Central memory CD4-positive, alpha-beta T cell (primary cell): ENCODE results near the gene NXF1.
"Not testable (repeated sequence)": the region's sequence is repeated elsewhere in the genome, so short reads cannot be mapped to it uniquely, and the experiment has no call there.

Experiments used
- DNase-seq: peaks from one replicate; pipeline ENCODE4 v3.0.0; 2022

The NXF1 gene

DNA sequence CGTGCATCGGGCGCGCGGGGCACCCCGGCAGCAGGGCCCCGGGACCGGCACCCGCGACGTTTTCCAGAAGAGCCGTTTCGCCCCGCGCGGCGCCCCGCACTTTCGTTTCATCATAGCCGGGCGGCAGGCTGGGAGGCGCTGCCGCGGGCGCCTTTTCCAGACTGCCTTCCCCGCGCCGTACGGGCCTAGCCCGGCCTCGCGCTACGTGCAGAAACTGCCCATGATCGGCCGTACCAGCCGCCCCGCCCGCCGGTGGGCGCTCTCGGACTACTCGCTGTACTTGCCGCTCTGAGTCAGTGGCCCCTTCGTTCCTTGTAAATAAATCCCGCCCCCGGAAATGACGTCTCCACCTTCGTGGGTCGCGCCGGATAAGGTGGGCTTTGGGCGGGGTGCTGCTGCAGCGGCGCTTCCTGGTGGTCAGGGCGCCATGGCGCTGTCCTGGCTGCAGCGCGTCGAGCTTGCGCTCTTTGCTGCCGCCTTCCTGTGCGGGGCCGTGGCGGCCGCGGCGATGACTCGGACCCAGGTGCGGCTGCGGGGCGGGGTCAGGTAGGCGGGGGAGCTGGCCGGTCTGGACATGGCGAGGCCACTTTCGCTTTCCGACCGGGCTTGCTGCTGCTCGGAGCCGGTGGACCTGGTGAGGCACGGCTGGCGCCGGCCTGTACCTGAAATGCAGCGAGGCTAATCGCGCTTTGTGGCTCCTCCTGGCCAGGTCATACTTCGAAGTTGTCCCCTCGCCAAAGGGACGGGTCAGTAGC lies 18.1 kb downstream of the NXF1 start, which contains the start of gene TMEM179B:
Gene TMEM179B (plus strand): TSS at position 398 of the 755 bp plus-strand sequence. CDS start 30 bp downstream, at position 428.
- DNase-seq, result peak; percentile 95

DNA sequence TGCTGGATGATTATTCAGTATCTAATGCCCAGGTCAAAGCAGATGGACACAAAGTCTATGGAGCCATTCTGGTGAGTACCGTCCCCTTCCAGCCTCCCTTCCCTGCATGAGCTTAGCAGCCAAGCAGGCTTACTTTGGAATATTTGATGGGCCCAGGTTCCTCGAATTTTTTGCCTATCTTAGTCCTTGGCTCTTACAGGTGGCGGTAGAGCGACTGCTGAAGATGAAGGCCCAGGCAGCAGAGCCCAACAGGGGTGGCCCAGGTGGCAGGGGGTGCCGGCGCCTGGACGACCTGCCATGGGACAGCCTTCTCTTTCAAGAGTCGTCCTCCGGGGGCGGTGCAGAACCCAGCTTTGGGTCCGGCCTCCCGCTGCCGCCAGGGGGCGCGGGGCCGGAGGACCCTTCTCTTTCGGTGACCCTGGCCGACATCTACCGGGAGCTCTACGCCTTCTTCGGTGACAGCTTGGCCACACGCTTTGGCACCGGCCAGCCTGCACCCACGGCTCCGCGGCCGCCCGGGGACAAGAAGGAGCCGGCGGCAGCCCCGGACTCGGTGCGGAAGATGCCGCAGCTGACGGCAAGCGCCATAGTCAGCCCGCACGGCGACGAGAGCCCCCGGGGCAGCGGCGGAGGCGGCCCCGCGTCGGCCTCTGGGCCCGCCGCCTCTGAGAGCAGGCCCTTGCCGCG lies 18.8 kb downstream of the NXF1 start:
- DNase-seq, result peak; percentile 83

DNA sequence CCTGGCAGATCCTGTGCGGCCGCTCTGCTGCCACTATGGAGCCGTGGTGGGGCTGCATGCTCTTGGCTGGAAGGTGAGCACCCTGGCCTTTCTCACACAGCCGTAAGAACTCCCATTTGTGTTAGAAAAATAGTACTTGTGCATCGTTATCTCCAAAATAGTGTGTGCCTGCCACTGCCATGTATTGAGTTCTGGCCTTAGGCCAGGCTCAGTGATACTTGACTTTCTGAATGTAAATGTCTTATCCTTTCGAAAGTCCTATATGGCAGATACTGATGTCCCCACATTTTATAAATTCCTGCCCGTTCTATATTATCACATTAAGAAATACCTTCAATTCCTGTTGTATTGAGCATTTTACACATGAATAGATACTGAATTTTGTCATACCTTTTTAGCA lies 22.5 kb downstream of the NXF1 start:
- no peak for DNase-seq

DNA sequence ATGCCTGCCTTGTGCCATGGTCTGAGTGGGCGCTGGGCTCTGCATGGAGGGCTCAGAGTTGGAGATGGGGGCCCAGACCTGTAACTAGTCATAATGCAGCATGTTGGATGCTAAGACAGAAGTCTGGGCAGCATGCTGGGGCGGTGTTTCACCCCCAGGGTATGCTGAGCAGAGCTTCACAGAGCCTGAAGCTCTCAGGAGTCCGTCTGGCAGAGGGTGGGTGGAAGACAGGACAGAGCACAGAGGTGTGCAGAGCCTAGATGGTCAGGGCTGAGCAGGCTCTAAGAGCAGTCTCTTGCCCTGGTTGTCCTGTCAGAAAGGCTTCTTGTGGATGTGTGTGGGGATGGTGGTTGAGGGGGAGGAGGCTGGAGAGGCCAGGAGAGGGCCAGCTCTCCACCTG lies 26.8 kb downstream of the NXF1 start:
- DNase-seq, result no peak

DNA sequence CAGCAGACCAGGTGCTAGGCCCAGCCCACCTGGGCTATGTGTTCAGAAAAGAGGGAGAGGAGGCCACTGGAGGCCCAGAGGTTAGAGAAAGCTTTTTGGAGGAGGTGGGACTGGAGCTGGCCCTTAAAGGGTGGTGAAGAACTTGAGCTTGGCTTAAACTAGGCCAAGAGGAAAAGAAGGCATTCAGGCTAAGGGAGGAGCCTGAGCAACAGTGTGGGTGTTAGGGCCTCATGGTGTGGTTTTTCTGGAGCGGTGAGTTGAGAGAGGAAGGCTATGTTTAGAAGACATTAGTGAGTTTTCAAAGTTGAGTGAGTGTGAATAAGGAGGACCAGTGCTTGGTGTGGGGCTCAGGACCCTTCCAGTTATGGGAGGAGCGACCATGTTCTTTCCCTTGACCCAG lies 27.9 kb downstream of the NXF1 start:
- no peak for DNase-seq

- no peak for DNase-seq
Observed at GRCh38 chr11:62775646-62776045, 29.6 kb downstream of the NXF1 start.

GRCh38 chr11:62774407-62774806 lies 30.8 kb downstream of the NXF1 start:
- no peak for DNase-seq

- DNase-seq, result peak; percentile 84
Observed at GRCh38 chr11:62771144-62772021, 33.9 kb downstream of the NXF1 start, which contains the start of gene TAF6L. TAF6L (plus strand) TSS chr11:62771396; CDS start chr11:62775784, 4,388 bp downstream.

- DNase-seq, result no peak
Observed at GRCh38 chr11:62770778-62771143, 34.5 kb downstream of the NXF1 start.

DNA sequence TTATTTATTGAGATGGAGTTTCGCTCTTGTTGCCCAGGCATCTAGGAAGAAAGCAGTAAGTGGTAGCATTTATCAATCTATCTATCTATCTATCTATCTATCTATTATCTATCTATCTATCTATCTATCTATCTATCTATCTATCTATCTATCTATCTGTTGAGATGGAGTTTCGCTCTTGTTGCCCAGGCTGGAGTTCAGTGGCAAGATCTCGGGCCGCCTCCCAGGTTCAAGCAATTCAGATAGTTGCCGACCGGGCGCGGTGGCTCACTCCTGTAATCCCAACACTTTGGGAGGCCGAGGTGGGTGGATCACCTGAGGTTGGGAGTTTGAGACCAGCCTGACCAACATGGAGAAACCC lies 44.4 kb downstream of the NXF1 start:
- not testable (repeated sequence) for DNase-seq

GRCh38 chr11:62757846-62758788 lies 47.1 kb downstream of the NXF1 start:
- DNase-seq, result no peak

DNA sequence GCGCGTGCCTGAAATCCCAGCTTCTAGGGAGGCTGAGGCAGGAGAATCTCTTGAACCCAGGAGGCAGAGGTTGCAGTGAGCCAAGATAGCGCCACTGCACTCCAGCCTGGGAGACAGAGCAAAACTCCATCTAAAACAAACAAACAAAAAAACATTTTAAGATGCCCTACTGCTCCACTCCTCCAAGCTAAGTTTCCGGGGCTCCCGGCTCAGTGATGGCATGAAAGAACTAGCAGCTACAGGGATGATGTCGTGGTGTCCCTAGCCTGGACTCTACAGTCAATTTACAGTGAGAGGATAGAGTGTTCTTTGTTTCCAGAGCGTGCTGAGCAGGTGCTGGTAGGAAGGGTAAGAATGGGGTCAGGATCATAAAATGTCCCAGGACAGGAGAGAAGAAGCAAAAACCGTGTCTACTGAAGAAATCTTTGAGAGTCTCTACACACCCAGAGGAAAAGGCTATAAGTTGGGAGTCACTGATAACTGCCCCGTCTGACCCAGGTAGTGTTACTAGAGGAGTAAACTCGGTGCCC lies 50.1 kb downstream of the NXF1 start:
- no peak for DNase-seq

DNA sequence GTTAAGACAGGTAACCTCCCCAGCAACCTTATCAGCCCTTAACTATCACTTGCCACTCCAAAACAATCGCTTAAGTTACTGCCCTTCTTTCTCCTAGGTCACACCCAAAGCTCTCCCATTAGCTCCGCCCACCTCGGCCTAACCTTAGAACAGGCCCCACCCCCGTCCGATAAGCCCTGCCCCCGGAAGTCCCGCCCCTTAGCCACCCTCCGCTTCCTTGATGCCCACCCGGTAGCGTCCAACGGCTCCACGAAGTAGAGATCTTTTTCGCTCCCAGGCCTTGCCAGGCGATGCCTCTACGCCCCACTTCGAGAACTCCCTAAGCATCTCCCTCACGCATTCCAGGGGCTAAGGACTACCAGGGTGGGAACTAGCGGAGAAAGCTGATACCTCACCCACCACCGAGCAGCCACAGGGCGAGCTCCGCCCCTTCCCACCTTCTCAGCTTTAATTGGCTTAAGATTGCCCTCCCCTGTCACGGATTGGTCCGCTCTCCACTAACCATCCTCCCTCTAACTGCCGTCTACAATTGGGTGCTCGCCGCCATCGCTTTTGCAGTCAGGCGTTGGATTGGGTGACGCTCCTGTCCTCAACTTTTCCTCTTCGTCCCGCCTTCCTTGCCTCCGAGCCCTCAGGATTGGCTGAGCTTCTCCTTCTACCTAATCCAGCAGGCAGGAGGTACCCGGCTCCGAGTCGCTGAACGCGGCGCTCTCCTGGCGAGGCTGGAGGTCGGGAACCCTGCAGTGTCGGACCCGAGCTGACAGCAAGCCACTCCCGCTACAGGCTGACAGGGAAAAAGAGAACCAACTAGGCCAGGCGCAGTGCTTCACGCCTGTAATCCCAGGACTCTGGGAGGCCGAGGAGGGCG lies 51.3 kb downstream of the NXF1 start, which contains the start of gene ZBTB3:
Gene ZBTB3 (minus strand): TSS at position 425 of the 868 bp plus-strand sequence. CDS start 496 bp downstream, outside the sequence.
- peak; percentile 99 for DNase-seq

GRCh38 chr11:62752994-62753735 lies 52.1 kb downstream of the NXF1 start:
- DNase-seq, result no peak

- DNase-seq, result no peak
Observed at GRCh38 chr11:62752177-62752785, 53.0 kb downstream of the NXF1 start.

- DNase-seq, result not testable (repeated sequence)
Observed at GRCh38 chr11:62749931-62750330, 55.3 kb downstream of the NXF1 start.

DNA sequence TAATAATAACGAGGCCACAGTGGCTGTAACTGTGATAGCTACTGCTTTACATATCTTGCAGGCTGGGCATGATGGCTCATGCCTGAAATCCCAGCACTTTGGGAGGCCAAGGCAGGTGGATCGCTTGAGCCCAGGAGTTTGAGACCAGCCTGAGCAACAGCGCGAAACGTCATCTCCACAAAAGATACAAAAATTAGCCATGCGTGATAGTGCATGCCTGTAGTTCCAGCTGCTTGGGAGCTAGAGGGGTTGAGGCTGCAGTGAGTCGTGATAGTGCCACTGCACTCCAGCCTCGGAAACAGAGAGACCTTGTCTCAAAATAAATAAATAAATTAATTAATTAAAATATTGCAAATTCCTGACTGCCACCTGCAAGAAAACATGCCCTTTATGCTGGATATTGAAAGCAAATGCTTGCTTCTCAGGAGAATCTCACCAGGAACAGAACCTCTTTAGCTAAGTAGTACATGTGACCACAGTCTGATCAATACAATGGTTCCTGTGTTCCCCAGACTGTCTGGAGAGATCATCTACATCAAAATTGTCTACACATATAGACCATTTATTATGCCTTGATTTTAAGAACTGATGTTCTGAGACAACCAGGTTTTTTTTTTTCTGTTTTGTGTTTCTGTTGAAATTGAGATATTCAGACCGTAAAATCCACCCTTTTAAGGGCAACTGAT lies 57.6 kb downstream of the NXF1 start:
- no peak for DNase-seq
